ENCODE data around the gene ABTB2.
A peak's percentile ranks its signal among the peaks of the same experiment; 100 is the strongest.
"Not testable (repeated sequence)": the region's sequence is repeated elsewhere in the genome, so short reads cannot be mapped to it uniquely, and the experiment has no call there.

ABTB2 gene

GRCh38 chr11:34234086-34234740, 123.6 kb downstream of the ABTB2 start:
- peak; percentile 68 for DNase-seq

GRCh38 chr11:34233215-34233614, 124.6 kb downstream of the ABTB2 start:
- no peak for DNase-seq

GRCh38 chr11:34232807-34233206, 125.0 kb downstream of the ABTB2 start:
- DNase-seq: no peak

GRCh38 chr11:34226210-34226609, 131.6 kb downstream of the ABTB2 start:
- DNase-seq: no peak

GRCh38 chr11:34225091-34225490, 132.7 kb downstream of the ABTB2 start:
- DNase-seq: no peak

- DNase-seq: no peak
Measured at GRCh38 chr11:34224434-34224966, 133.3 kb downstream of the ABTB2 start.

- no peak for DNase-seq
Measured at GRCh38 chr11:34223907-34224306, 133.9 kb downstream of the ABTB2 start.

- DNase-seq: peak; percentile 70
Measured at GRCh38 chr11:34223021-34223813, 134.6 kb downstream of the ABTB2 start.

GRCh38 chr11:34222030-34222429, 135.8 kb downstream of the ABTB2 start:
- no peak for DNase-seq

- DNase-seq: no peak
Measured at GRCh38 chr11:34219941-34220370, 137.9 kb downstream of the ABTB2 start.

GRCh38 chr11:34219279-34219678, 138.5 kb downstream of the ABTB2 start:
- no peak for DNase-seq

- not testable (repeated sequence) for DNase-seq
Measured at GRCh38 chr11:34218756-34219155, 139.1 kb downstream of the ABTB2 start.

GRCh38 chr11:34218067-34218466, 139.7 kb downstream of the ABTB2 start:
- no peak for DNase-seq

- DNase-seq: no peak
Measured at GRCh38 chr11:34216706-34217105, 141.1 kb downstream of the ABTB2 start.

GRCh38 chr11:34215806-34216453, 141.9 kb downstream of the ABTB2 start:
- no peak for DNase-seq

- peak; percentile 68 for DNase-seq
Measured at GRCh38 chr11:34214961-34215805, 142.6 kb downstream of the ABTB2 start.

GRCh38 chr11:34213366-34213765, 144.4 kb downstream of the ABTB2 start:
- DNase-seq: no peak

- DNase-seq: no peak
Measured at GRCh38 chr11:34212566-34212965, 145.2 kb downstream of the ABTB2 start.

GRCh38 chr11:34209809-34210208, 148.0 kb downstream of the ABTB2 start:
- no peak for DNase-seq

GRCh38 chr11:34208266-34209135, 149.3 kb downstream of the ABTB2 start:
- peak; percentile 26 for DNase-seq

GRCh38 chr11:34207487-34208180, 150.2 kb downstream of the ABTB2 start:
- DNase-seq: no peak

Measured in fibroblast of skin of right quadriceps (primary cell).